Prostate gland (tissue), 2 donors: Measurements from ENCODE around the gene HIBCH. TPM values are rescaled to one million over a fixed set of nuclear protein-coding genes. Genes with fewer than 3 reads are reported as not detected.

Source experiments
- DNase-seq: peaks from one replicate; pipeline ENCODE4 v3.0.0-alpha.2; 2019; ENCODE audit warnings: low spot score
- H3K27ac ChIP-seq, 2 donors: fragments of 200-600 bp; sonication (generic); 2 replicates each; pipeline ENCODE4 v1.5.1; 2017 to 2019
- H3K27me3 ChIP-seq: fragments of 200-600 bp; sonication (generic); replicated peaks from 2 replicates; pipeline ENCODE4 v1.5.1; 2019; ENCODE audit not compliant: insufficient read depth
- H3K36me3 ChIP-seq, 2 donors: fragments of 200-600 bp; sonication (generic); 1 replicate in 1 of 2; 2 replicates in 1 of 2; pipeline versions ENCODE4 v1.5.1 to v1.8.1; 2017 to 2019
- H3K4me1 ChIP-seq: fragments of 200-600 bp; sonication (generic); replicated peaks from 2 replicates; pipeline ENCODE4 v1.5.1; 2019
- H3K4me3 ChIP-seq, 2 donors: fragments of 200-600 bp; sonication (generic); 2 replicates each; pipeline ENCODE4 v1.5.1; 2017 to 2019
- H3K9me3 ChIP-seq: fragments of 200-600 bp; sonication (generic); 2 replicates; pipeline ENCODE4 v1.5.1; 2017
- POLR2A ChIP-seq: fragments of 450-650 bp; IDR thresholded peaks from one replicate; pipeline ENCODE4 v1.6.1; 2016; ENCODE audit warnings: antibody characterized with exemption, mild to moderate bottlenecking
- POLR2AphosphoS5 ChIP-seq: sonication (generic); formaldehyde crosslinking; IDR thresholded peaks from one replicate; pipeline ENCODE4 v1.6.1; 2017; ENCODE audit warnings: antibody characterized with exemption
- WGBS: methylation state at CpG from one replicate; pipeline ENCODE4 v1.1.5; 2018; 5-methylcytosine and 5-hydroxymethylcytosine counted together
- intact Hi-C: fragments of 100-400 bp; cut with DNase I; formaldehyde crosslinking; loops from one replicate; pipeline ENCODE4 v1.14.2; 2022
- total RNA-seq, 2 donors: library from RNA; depleted of rRNA; stranded (reverse); fragments of >200 nt; gene quantifications; one replicate each; pipeline ENCODE4 v1.1.0, GENCODE V29; 2016
- TF ChIP-seq, protein P1 (sequence below), 4 experiments: fragments of 200-600 bp in 2 of 4; fragments of 450-650 bp in 2 of 4; sonication (generic) in 2 of 4; IDR thresholded peaks; 1 replicate in 3 of 4; 2 replicates in 1 of 4; pipeline ENCODE4 v1.5.1; 2016 to 2019; ENCODE audit warnings: antibody characterized with exemption in 4 of 4, mild to moderate bottlenecking in 2 of 4, moderate library complexity in 2 of 4

HIBCH gene
- total RNA-seq, 2 donors from 2014 or later: 25.3 to 27.8 TPM

GRCh38 chr2:190352668-190353536 is 33.3 kb upstream of the HIBCH start:
- intact Hi-C loops: no loop called here
- TF ChIP-seq POLR2AphosphoS5: peak; percentile 35
- TF ChIP-seq, protein P1, sequence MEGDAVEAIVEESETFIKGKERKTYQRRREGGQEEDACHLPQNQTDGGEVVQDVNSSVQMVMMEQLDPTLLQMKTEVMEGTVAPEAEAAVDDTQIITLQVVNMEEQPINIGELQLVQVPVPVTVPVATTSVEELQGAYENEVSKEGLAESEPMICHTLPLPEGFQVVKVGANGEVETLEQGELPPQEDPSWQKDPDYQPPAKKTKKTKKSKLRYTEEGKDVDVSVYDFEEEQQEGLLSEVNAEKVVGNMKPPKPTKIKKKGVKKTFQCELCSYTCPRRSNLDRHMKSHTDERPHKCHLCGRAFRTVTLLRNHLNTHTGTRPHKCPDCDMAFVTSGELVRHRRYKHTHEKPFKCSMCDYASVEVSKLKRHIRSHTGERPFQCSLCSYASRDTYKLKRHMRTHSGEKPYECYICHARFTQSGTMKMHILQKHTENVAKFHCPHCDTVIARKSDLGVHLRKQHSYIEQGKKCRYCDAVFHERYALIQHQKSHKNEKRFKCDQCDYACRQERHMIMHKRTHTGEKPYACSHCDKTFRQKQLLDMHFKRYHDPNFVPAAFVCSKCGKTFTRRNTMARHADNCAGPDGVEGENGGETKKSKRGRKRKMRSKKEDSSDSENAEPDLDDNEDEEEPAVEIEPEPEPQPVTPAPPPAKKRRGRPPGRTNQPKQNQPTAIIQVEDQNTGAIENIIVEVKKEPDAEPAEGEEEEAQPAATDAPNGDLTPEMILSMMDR (IDR thresholded peaks at IDR 0.05): no peak
- no peaks in the 10 kb centered on the region for H3K27me3 ChIP-seq
- 61% methylated on average over 8 of the region's 8 CpGs for WGBS
- H3K4me3 ChIP-seq: no peak overlapping the region
- H3K36me3 ChIP-seq: no peaks in the 10 kb centered on the region
- H3K27ac ChIP-seq: peak overlapping the region; percentile 13 to 41
- no peak for DNase-seq
- peaks cover 6% of the 10 kb centered on the region for H3K4me1 ChIP-seq
- H3K9me3 ChIP-seq: no peaks in the 10 kb centered on the region

- DNase-seq: no peak
- TF ChIP-seq POLR2A: no peak
- TF ChIP-seq, protein P1 (IDR thresholded peaks at IDR 0.05): no peak
- no peak for TF ChIP-seq POLR2AphosphoS5
- H3K27ac ChIP-seq: peak overlapping the region; percentile 13 to 41
- no peaks in the 10 kb centered on the region for H3K36me3 ChIP-seq
- peaks cover 6% of the 10 kb centered on the region for H3K4me1 ChIP-seq
- H3K27me3 ChIP-seq: no peaks in the 10 kb centered on the region
- intact Hi-C loops: no loop called here
- 60% methylated on average over 3 of the region's 3 CpGs for WGBS
- no peak overlapping the region for H3K4me3 ChIP-seq
- no peaks in the 10 kb centered on the region for H3K9me3 ChIP-seq
Measured at GRCh38 chr2:190351955-190352354, 32.3 kb upstream of the HIBCH start.

- Histone ChIP-seq H3K4me3 (no peak overlapping the region), H3K27me3 (no peaks in the 10 kb centered on the region), H3K4me1 (peaks cover 6% of the 10 kb centered on the region), H3K27ac (no peak overlapping the region), H3K9me3 (no peaks in the 10 kb centered on the region), H3K36me3 (no peaks in the 10 kb centered on the region)
- intact Hi-C loops: no loop called here
- no peak for TF ChIP-seq POLR2A
- TF ChIP-seq, protein P1 (IDR thresholded peaks at IDR 0.05): no peak
- TF ChIP-seq POLR2AphosphoS5: no peak
- no peak for DNase-seq
Measured at GRCh38 chr2:190350371-190350770, 30.7 kb upstream of the HIBCH start.

DNA sequence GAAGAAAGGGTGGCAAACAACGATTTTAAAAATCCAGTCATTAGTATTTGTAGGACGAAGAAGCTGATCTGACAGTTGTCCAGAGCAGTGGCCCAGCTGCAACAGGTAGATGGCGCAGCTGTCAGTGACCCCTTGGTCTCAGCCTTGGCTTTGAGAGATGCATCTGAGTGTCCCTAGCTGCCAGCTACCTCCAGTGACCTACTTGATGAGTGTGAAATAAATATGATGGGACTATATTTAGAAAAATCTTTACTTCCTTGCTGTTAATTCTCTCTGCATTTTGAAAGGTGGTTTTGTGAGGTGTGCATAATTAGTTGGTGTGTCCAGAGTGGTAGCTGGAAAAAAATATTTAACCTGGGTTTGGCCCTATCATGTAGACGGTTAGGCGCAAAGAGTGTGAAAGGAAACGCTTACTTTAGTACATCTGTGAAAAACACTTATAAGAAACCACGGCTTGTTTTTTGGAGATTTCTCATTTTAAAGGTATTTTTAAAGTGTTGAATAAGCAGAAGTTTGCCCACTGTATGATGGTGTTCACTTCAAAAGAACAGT is 24.7 kb upstream of the HIBCH start:
- Histone ChIP-seq H3K4me3 (peak overlapping the region; percentile 66 to 72), H3K9me3 (no peaks in the 10 kb centered on the region), H3K4me1 (no peaks in the 10 kb centered on the region), H3K27ac (peak overlapping the region; percentile 87 to 89), H3K27me3 (no peaks in the 10 kb centered on the region), H3K36me3 (no peaks in the 10 kb centered on the region)
- WGBS: 27% methylated on average over 7 of the region's 7 CpGs
- peak; percentile 60 for DNase-seq
- intact Hi-C loops: loop anchor here (5.0 kb wide), 1 partner anchor 168 kb away; no protein-coding TSS in a partner anchor
- no peak for TF ChIP-seq POLR2AphosphoS5
- TF ChIP-seq POLR2A: no peak
- TF ChIP-seq, protein P1 (IDR thresholded peaks at IDR 0.05): peak in 3 of 4 experiments; percentile 5 to 60 (median 60)
